BLaER1 (cell line): ENCODE measurements around the gene OSM.

Experiments used
- H3K27ac ChIP-seq: shearing (Covaris generic); formaldehyde crosslinking; 2 replicates; pipeline ENCODE4 v1.8.1; 2022
- H3K27me3 ChIP-seq: shearing (Covaris generic); formaldehyde crosslinking; 2 replicates; pipeline ENCODE4 v1.8.1; 2022
- H3K36me3 ChIP-seq: shearing (Covaris generic); formaldehyde crosslinking; 2 replicates; pipeline ENCODE4 v1.8.1; 2022
- H3K4me1 ChIP-seq: shearing (Covaris generic); formaldehyde crosslinking; 2 replicates; pipeline ENCODE4 v1.8.1; 2022
- H3K4me2 ChIP-seq: shearing (Covaris generic); formaldehyde crosslinking; 2 replicates; pipeline ENCODE4 v1.8.1; 2022
- H3K4me3 ChIP-seq: shearing (Covaris generic); formaldehyde crosslinking; 2 replicates; pipeline ENCODE4 v1.8.1; 2022
- H3K9ac ChIP-seq: shearing (Covaris generic); formaldehyde crosslinking; 2 replicates; pipeline ENCODE4 v1.8.1; 2022
- H3K9me3 ChIP-seq: shearing (Covaris generic); formaldehyde crosslinking; 2 replicates; pipeline ENCODE4 v1.8.1; 2022
- H4K20me1 ChIP-seq: shearing (Covaris generic); formaldehyde crosslinking; 2 replicates; pipeline ENCODE4 v1.8.1; 2022
- Cebpa-rat ChIP-seq: shearing (Covaris generic); IDR thresholded peaks from 2 replicates; pipeline ENCODE4 v1.8.1; 2022

Gene OSM

GRCh38 chr22:30247561-30247960, 19.1 kb downstream of the OSM start:
- H4K20me1 ChIP-seq: no peaks in the 10 kb centered on the region
- H3K27ac ChIP-seq: no peak overlapping the region
- H3K4me1 ChIP-seq: peaks cover 53% of the 10 kb centered on the region
- H3K36me3 ChIP-seq: no peaks in the 10 kb centered on the region
- H3K9me3 ChIP-seq: no peaks in the 10 kb centered on the region
- no peak overlapping the region for H3K4me3 ChIP-seq
- no peak overlapping the region for H3K9ac ChIP-seq
- H3K27me3 ChIP-seq: peaks cover 40% of the 10 kb centered on the region
- TF ChIP-seq Cebpa-rat: no peak
- peak overlapping the region; percentile 99 for H3K4me2 ChIP-seq

- H3K4me2 ChIP-seq: peak overlapping the region; percentile 99
- H3K36me3 ChIP-seq: no peaks in the 10 kb centered on the region
- H3K9me3 ChIP-seq: no peaks in the 10 kb centered on the region
- peaks cover 51% of the 10 kb centered on the region for H3K4me1 ChIP-seq
- peaks cover 40% of the 10 kb centered on the region for H3K27me3 ChIP-seq
- no peak overlapping the region for H3K9ac ChIP-seq
- no peak overlapping the region for H3K27ac ChIP-seq
- H4K20me1 ChIP-seq: no peaks in the 10 kb centered on the region
- no peak for TF ChIP-seq Cebpa-rat
- H3K4me3 ChIP-seq: peak overlapping the region; percentile 67
These were observed 19.8 kb downstream of the OSM start for GRCh38 chr22:30246814-30247376.

- Histone ChIP-seq H3K9ac (peak within 1 kb of the TSS; percentile 64), H3K4me3 (peak within 1 kb of the TSS; percentile 67), H3K4me2 (peak within 1 kb of the TSS; percentile 99), H3K27ac (peak within 1 kb of the TSS; percentile 53), H3K27me3 (peaks cover 40% of the 10 kb centered on the region), H4K20me1 (no peaks in the 10 kb centered on the region), H3K4me1 (peaks cover 51% of the 10 kb centered on the region), H3K9me3 (no peaks in the 10 kb centered on the region), H3K36me3 (no peaks in the 10 kb centered on the region)
- TF ChIP-seq Cebpa-rat: no peak
These were observed 20.5 kb downstream of the OSM start, which contains the start of gene LIF for GRCh38 chr22:30245985-30246813. TSS of gene LIF (minus strand) at chr22:30246759. CDS start at chr22:30246695, 64 bp downstream.

DNA sequence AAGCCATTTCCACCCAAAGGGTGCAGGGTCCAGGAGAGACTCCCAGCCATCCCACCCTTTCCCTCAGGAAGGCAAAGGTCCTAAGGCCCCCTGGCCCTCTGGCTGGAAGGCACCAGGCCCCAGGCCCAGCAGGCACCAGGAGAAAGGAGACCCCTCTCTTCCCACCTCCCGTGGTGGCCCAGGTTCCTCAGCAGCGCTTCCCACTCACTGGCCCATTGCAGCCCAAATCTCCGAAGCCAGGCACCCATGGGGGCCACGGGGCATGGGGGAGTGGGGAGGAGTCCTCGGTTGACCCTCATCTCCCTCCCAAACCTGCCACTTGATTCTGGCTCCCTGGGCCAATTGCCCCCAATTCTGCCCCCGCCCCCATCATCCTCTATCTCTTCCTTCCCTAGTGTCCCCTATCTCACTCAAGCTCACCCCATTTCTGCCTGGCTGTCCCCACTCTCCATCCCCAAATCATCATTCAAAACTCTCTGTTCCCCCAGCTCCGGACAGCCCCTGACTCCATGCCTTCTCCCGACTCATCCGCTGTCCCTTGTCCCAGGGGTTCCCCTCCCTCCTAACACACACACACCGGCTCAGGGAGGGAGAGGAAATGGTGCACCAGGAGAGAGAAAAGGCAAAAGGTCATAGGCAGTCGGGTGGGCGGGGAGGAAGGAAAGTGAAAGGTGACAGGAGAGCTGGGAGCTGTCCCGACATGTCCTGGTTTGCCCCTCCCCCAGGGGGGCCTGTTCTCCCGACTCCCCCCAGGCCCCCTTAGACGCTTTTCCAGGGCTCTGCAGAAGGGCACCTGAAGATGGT, 21.3 kb downstream of the OSM start:
- Histone ChIP-seq H3K27me3 (peaks cover 40% of the 10 kb centered on the region), H3K9ac (0 out of 2 replicates have a peak overlapping the region, but pooled peaks have one; percentile 64), H3K4me2 (peak overlapping the region; percentile 99), H3K4me1 (peaks cover 59% of the 10 kb centered on the region), H3K9me3 (no peaks in the 10 kb centered on the region), H3K36me3 (no peaks in the 10 kb centered on the region), H3K27ac (peak overlapping the region; percentile 53; the same call in 1 of the 2 replicates), H4K20me1 (no peaks in the 10 kb centered on the region), H3K4me3 (peak overlapping the region; percentile 67)
- TF ChIP-seq Cebpa-rat: no peak

DNA sequence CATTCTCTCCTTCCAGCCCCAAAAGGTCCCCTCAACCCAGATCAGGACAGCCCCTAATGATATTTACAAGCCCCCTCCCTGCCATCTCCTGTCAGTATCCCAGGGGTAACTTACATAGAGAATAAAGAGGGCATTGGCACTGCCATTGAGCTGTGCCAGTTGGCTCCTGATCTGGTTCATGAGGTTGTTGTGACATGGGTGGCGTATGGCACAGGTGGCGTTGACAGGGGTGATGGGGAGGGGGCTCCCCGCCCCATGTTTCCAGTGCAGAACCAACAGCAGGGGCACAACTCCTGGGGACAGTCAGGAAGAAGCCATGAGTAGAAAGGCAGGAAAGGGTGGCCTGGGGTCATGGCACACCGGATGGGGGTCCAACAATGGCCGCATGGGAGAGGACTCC, 22.0 kb downstream of the OSM start:
- H3K27ac ChIP-seq: no peak overlapping the region
- H3K4me2 ChIP-seq: peak overlapping the region; percentile 99
- peaks cover 40% of the 10 kb centered on the region for H3K27me3 ChIP-seq
- no peaks in the 10 kb centered on the region for H3K36me3 ChIP-seq
- no peak for TF ChIP-seq Cebpa-rat
- H3K4me1 ChIP-seq: peaks cover 55% of the 10 kb centered on the region
- H3K9me3 ChIP-seq: no peaks in the 10 kb centered on the region
- no peaks in the 10 kb centered on the region for H4K20me1 ChIP-seq
- no peak overlapping the region for H3K4me3 ChIP-seq
- H3K9ac ChIP-seq: no peak overlapping the region

DNA sequence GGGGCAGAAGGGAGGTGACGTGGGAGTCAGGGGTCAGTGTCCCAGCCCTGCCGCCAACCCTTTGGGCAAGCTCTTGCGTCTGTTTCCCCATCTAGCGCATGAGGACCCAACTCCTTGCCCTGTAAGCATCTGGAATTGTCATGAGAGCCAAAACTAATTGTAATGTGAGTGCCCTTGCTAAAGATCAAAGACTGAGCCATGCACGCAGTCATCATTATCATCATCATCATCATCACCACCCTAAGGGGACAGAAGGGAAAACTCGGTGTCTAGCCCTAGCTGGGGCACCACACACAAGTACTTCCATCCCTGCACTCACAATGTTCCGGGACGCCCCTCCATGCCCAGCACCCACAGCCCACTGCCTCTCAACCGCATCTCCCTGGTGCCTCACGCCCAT, 22.6 kb downstream of the OSM start:
- Histone ChIP-seq H3K9me3 (no peaks in the 10 kb centered on the region), H3K36me3 (no peaks in the 10 kb centered on the region), H4K20me1 (no peaks in the 10 kb centered on the region), H3K4me2 (peak overlapping the region; percentile 99; the same call in 1 of the 2 replicates), H3K9ac (no peak overlapping the region), H3K27me3 (peaks cover 40% of the 10 kb centered on the region), H3K4me1 (peaks cover 51% of the 10 kb centered on the region), H3K4me3 (no peak overlapping the region), H3K27ac (no peak overlapping the region)
- TF ChIP-seq Cebpa-rat: no peak

- no peak overlapping the region for H3K27ac ChIP-seq
- no peak for TF ChIP-seq Cebpa-rat
- no peak overlapping the region for H3K4me3 ChIP-seq
- no peaks in the 10 kb centered on the region for H3K36me3 ChIP-seq
- H4K20me1 ChIP-seq: no peaks in the 10 kb centered on the region
- peaks cover 51% of the 10 kb centered on the region for H3K4me1 ChIP-seq
- H3K4me2 ChIP-seq: no peak overlapping the region
- H3K9ac ChIP-seq: no peak overlapping the region
- peaks cover 40% of the 10 kb centered on the region for H3K27me3 ChIP-seq
- no peaks in the 10 kb centered on the region for H3K9me3 ChIP-seq
These were observed 23.0 kb downstream of the OSM start for GRCh38 chr22:30243661-30244060.

GRCh38 chr22:30241576-30242371, 24.9 kb downstream of the OSM start:
- Histone ChIP-seq H3K27ac (no peak overlapping the region), H3K4me3 (no peak overlapping the region), H3K4me2 (no peak overlapping the region), H4K20me1 (no peaks in the 10 kb centered on the region), H3K9ac (no peak overlapping the region), H3K27me3 (peaks cover 22% of the 10 kb centered on the region), H3K9me3 (no peaks in the 10 kb centered on the region), H3K36me3 (no peaks in the 10 kb centered on the region), H3K4me1 (peaks cover 55% of the 10 kb centered on the region)
- no peak for TF ChIP-seq Cebpa-rat
